Left ventricle myocardium inferior (tissue), 1 donor: ENCODE measurements around the gene ITGA1. TPM values are rescaled to one million over a fixed set of nuclear protein-coding genes. Genes with fewer than 3 reads are reported as not detected.
"Not testable (repeated sequence)": the region's sequence is repeated elsewhere in the genome, so short reads cannot be mapped to it uniquely, and the experiment has no call there.

ENCODE experiments used
- DNase-seq: peaks from one replicate; pipeline ENCODE4 v3.0.0-alpha.2; 2020
- H3K27ac ChIP-seq: fragments of 200-600 bp; replicated peaks from 2 replicates; pipeline ENCODE4 v1.8.0; 2021
- H3K27me3 ChIP-seq: fragments of 200-600 bp; 2 replicates; pipeline ENCODE4 v1.8.0; 2021; ENCODE audit warnings: low read depth
- H3K36me3 ChIP-seq: fragments of 200-600 bp; 2 replicates; pipeline ENCODE4 v1.8.0; 2021
- H3K4me1 ChIP-seq: fragments of 200-600 bp; 2 replicates; pipeline ENCODE4 v1.8.0; 2021
- H3K4me3 ChIP-seq: fragments of 200-600 bp; 2 replicates; pipeline ENCODE4 v1.8.0; 2021; ENCODE audit warnings: mild to moderate bottlenecking, moderate library complexity
- H3K9me3 ChIP-seq: fragments of 200-600 bp; replicated peaks from 2 replicates; pipeline ENCODE4 v1.8.0; 2021
- CTCF ChIP-seq: fragments of 200-600 bp; IDR thresholded peaks from 2 replicates; pipeline ENCODE4 v1.8.0; 2021; ENCODE audit warnings: antibody characterized with exemption, mild to moderate bottlenecking, borderline replicate concordance
- intact Hi-C: fragments of 100-400 bp; cut with micrococcal nuclease; formaldehyde crosslinking; loops from one replicate; pipeline ENCODE4 v1.11.0; 2022
- total RNA-seq: library from RNA; stranded (reverse); fragmentation: NEBNext Ultra II Directional; extraction: Animal tissue kit (Norgen Biotek cat#: 25700); gene quantifications from one replicate; pipeline ENCODE4 v1.2.1, GENCODE V29; 2021
- donor health status: DM: no; HTN: yes; CAD: no; lungs with severe emphysema.

ITGA1 gene
- total RNA-seq, 1 donor from 2014 or later, result 28.4 TPM

GRCh38 chr5:52841114-52841513 is 53.4 kb downstream of the ITGA1 start:
- no peak for TF ChIP-seq CTCF
- no peak for DNase-seq
- Histone ChIP-seq H3K27ac (peak overlapping the region; percentile 64), H3K4me3 (no peak overlapping the region), H3K27me3 (no peaks in the 10 kb centered on the region), H3K4me1 (peaks cover 55% of the 10 kb centered on the region), H3K36me3 (no peaks in the 10 kb centered on the region), H3K9me3 (no peaks in the 10 kb centered on the region)
- intact Hi-C loops, result no loop called here

DNA sequence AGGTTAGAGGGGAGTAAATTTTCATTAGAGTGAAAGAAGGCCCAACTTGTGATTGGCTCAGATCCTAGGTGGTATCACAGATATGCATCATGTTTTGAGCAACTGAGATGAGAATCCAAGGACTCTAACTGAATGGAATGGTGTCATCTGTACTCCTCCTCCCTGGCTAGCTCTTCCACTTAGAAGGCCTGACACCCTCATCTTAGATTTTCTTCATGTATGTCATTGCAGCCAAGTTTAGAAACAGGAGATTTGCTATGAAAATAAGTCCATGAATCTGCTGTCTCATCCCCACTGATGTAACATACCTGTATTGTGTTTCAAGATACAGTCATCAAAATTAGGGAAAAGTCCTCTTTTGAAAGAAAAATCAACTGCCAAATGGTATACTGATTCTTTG is 54.4 kb downstream of the ITGA1 start:
- TF ChIP-seq CTCF, result no peak
- Histone ChIP-seq H3K9me3 (no peaks in the 10 kb centered on the region), H3K27ac (no peak overlapping the region), H3K4me1 (peaks cover 60% of the 10 kb centered on the region), H3K27me3 (no peaks in the 10 kb centered on the region), H3K36me3 (no peaks in the 10 kb centered on the region), H3K4me3 (no peak overlapping the region)
- DNase-seq, result no peak
- intact Hi-C loops, result no loop called here

- intact Hi-C loops, result no loop called here
- TF ChIP-seq CTCF, result no peak
- Histone ChIP-seq H3K27me3 (no peaks in the 10 kb centered on the region), H3K9me3 (no peaks in the 10 kb centered on the region), H3K4me3 (no peak overlapping the region), H3K36me3 (no peaks in the 10 kb centered on the region), H3K27ac (peak overlapping the region; percentile 14), H3K4me1 (peaks cover 46% of the 10 kb centered on the region)
- DNase-seq, result no peak
Observed at GRCh38 chr5:52844885-52845284, 57.2 kb downstream of the ITGA1 start.

GRCh38 chr5:52846182-52846842 is 58.6 kb downstream of the ITGA1 start:
- no peak for DNase-seq
- no peaks in the 10 kb centered on the region for H3K9me3 ChIP-seq
- intact Hi-C loops, result no loop called here
- no peak overlapping the region for H3K4me3 ChIP-seq
- H3K27ac ChIP-seq, result no peak overlapping the region
- H3K36me3 ChIP-seq, result no peaks in the 10 kb centered on the region
- H3K27me3 ChIP-seq, result no peaks in the 10 kb centered on the region
- peaks cover 38% of the 10 kb centered on the region for H3K4me1 ChIP-seq
- TF ChIP-seq CTCF, result no peak

DNA sequence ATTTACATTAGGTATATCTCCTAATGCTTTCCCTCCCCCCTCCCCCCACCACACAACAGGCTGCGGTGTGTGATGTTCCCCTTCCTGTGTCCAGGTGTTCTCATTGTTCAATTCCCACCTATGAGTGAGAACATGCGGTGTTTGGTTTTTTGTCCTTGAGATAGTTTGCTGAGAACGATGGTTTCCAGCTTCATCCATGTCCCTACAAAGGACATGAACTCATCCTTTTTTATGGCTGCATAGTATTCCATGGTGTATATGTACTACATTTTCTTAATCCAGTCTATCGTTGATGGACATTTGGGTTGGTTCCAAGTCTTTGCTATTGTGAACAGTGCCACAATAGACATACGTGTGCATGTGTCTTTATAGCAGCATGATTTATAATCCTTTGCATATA is 61.0 kb downstream of the ITGA1 start:
- H3K27ac ChIP-seq, H3K27me3 ChIP-seq, H3K4me3 ChIP-seq, H3K36me3 ChIP-seq, intact Hi-C loops, DNase-seq, H3K9me3 ChIP-seq: not testable (repeated sequence)
- H3K4me1 ChIP-seq, result peaks cover 36% of the 10 kb centered on the region

GRCh38 chr5:52849544-52849943 is 61.8 kb downstream of the ITGA1 start:
- intact Hi-C loops, result no loop called here
- no peak for DNase-seq
- no peak for TF ChIP-seq CTCF
- no peak overlapping the region for H3K4me3 ChIP-seq
- no peaks in the 10 kb centered on the region for H3K27me3 ChIP-seq
- peaks cover 36% of the 10 kb centered on the region for H3K4me1 ChIP-seq
- peaks cover 9% of the 10 kb centered on the region for H3K36me3 ChIP-seq
- H3K9me3 ChIP-seq, result no peaks in the 10 kb centered on the region
- H3K27ac ChIP-seq, result no peak overlapping the region
